ENCODE results near the gene HSPB2. TPM values are rescaled to one million over a fixed set of nuclear protein-coding genes. Genes with fewer than 3 reads are reported as not detected.

Gene HSPB2
- total and polyA plus RNA-seq, 12 donors = 18.9 to 136 (median 32.6) TPM

DNA sequence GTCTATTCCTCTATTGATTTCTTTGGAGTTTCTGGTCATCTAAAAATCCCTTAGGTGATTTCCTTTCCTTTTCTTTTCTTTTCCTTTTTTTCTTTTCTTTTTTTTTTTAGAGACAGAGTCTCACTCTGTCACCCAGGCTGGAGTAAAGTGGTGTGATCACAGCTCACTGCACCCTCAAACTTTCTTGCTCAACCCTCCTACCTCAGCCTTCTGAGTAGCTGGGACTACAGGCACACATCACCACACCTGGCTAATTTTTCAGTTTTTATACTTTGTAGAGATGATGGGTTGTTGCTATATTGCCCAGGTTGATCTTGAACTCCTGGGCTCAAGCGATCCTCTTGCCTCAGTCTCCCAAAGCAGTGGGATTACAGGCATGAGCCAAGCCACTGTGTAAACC lies 4.2 kb downstream of the HSPB2 start:
- no peak overlapping the region for H3K4me3 ChIP-seq
- intact Hi-C loops (cut with DNase I) = no loop called here
- WGBS, 2 donors = 96 to 100% methylated on average over 1 of the region's 1 CpG
- DNase-seq = no peak
- peaks cover 0 to 29% (median 0%) of the 10 kb centered on the region in 7 donors for H3K27me3 ChIP-seq
- no peaks in the 10 kb centered on the region for H3K9me3 ChIP-seq
- no peak for TF ChIP-seq CTCF (IDR thresholded peaks at IDR 0.05)
- ATAC-seq = no peak
- H3K36me3 ChIP-seq = peaks cover 0 to 5% (median 0%) of the 10 kb centered on the region in 9 donors
- no peak overlapping the region for H3K27ac ChIP-seq
- H3K4me1 ChIP-seq = peaks cover 0 to 29% (median 19%) of the 10 kb centered on the region in 9 donors

DNA sequence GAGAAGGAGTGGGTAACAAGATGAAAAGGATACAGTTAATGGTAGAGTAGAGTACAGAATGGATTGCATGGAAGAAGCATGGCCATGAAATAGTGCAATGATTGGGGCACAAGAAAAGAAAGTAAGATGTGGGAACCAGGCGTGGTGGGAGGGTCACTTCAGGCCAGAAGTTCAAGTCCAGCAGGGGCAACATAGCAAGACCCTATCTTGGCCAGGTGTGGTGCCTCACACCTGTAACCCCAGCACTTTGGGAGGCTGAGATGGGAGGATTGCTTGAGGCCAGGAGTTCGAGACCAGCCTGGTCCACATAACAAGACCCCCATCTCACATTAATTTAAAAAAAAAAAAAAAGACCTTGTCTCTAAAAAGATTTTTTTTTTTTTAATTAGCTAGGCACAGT lies 4.8 kb downstream of the HSPB2 start:
- DNase-seq (no peak), ATAC-seq (no peak)
- Histone ChIP-seq H3K27ac (no peak overlapping the region), H3K36me3 (peaks cover 0 to 5% (median 0%) of the 10 kb centered on the region in 9 donors), H3K27me3 (peaks cover 0 to 24% (median 0%) of the 10 kb centered on the region in 7 donors), H3K4me3 (no peak overlapping the region), H3K9me3 (no peaks in the 10 kb centered on the region), H3K4me1 (peaks cover 0 to 32% (median 23%) of the 10 kb centered on the region in 9 donors)
- intact Hi-C loops (cut with DNase I) = no loop called here
- WGBS, 2 donors = 90 to 91% methylated on average over 2 of the region's 2 CpGs
- no peak for TF ChIP-seq CTCF (IDR thresholded peaks at IDR 0.05)

DNA sequence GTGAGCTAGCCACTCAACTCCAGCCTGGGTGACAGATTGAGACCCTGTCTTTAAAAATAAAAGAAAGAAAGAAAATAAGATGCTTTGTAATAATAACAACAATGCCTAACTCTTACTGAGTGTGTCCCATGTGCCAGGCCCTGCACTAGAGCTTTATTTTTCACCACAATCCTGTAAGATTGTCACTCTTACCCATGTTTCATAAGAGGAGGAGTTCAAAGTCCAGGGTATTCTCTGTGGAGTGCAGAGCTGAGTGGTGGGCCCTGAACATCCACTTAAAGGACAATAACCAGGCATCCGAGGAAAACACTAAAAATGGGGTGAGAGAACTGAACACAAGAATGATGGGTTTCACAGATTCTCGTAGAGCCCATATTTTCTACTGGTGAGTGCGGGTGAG lies 5.3 kb downstream of the HSPB2 start:
- Histone ChIP-seq H3K4me1 (peaks cover 0 to 36% (median 28%) of the 10 kb centered on the region in 9 donors), H3K36me3 (peaks cover 0 to 5% (median 0%) of the 10 kb centered on the region in 9 donors), H3K4me3 (no peak overlapping the region), H3K27ac (peak overlapping the region in 6 of 10 donors; percentile 15 to 78 (median 66)), H3K27me3 (peaks cover 0 to 19% (median 0%) of the 10 kb centered on the region in 7 donors), H3K9me3 (no peaks in the 10 kb centered on the region)
- WGBS, 2 donors = 93 to 94% methylated on average over 3 of the region's 3 CpGs
- DNase-seq (no peak), ATAC-seq (no peak)
- TF ChIP-seq CTCF (IDR thresholded peaks at IDR 0.05) = no peak
- intact Hi-C loops (cut with DNase I) = no loop called here

GRCh38 chr11:111918390-111919256 lies 6.1 kb downstream of the HSPB2 start, which contains the start of gene C11orf52:
TSS of gene C11orf52 (plus strand) at chr11:111918913. CDS start at chr11:111918973, 60 bp downstream.
- H3K4me1 ChIP-seq = peaks cover 0 to 44% (median 28%) of the 10 kb centered on the region in 9 donors
- peaks cover 0 to 5% (median 0%) of the 10 kb centered on the region in 9 donors for H3K36me3 ChIP-seq
- peaks cover 0 to 12% (median 0%) of the 10 kb centered on the region in 7 donors for H3K27me3 ChIP-seq
- 46 to 50% methylated on average over 19 of the region's 19 CpGs for WGBS, 2 donors
- ATAC-seq = peak in 3 of 8 donors; percentile 2 to 69 (median 23)
- peak within 1 kb of the TSS in 5 of 10 donors; percentile 3 to 34 (median 8) for H3K4me3 ChIP-seq
- H3K27ac ChIP-seq = peak within 1 kb of the TSS in 9 of 10 donors; percentile 15 to 78 (median 61)
- DNase-seq = peak in 1 of 2 donors; percentile 46
- no peak for TF ChIP-seq CTCF (IDR thresholded peaks at IDR 0.05)
- H3K9me3 ChIP-seq = no peaks in the 10 kb centered on the region
- intact Hi-C loops (cut with DNase I) = no loop called here

Data from heart right ventricle (tissue), 16 donors.